BLaER1 treated with 17β-estradiol and CSF1 and Interleukin-3, amounts not matched to agents 10 nM and 100 nM (cell line): Measurements from ENCODE around the gene EDA.

Experiments used
- H3K27ac ChIP-seq, 11 experiments: shearing (Covaris generic); formaldehyde crosslinking; 2 replicates each; pipeline ENCODE4 v1.8.1; 2022
- H3K27me3 ChIP-seq, 11 experiments: shearing (Covaris generic); formaldehyde crosslinking; 2 replicates each; pipeline ENCODE4 v1.8.1; 2022
- H3K36me3 ChIP-seq, 11 experiments: shearing (Covaris generic); formaldehyde crosslinking; 2 replicates each; pipeline ENCODE4 v1.8.1; 2022
- H3K4me1 ChIP-seq, 10 experiments: shearing (Covaris generic); formaldehyde crosslinking; 2 replicates each; pipeline ENCODE4 v1.8.1; 2022
- H3K4me2 ChIP-seq, 11 experiments: shearing (Covaris generic); formaldehyde crosslinking; 2 replicates each; pipeline ENCODE4 v1.8.1; 2022
- H3K4me3 ChIP-seq, 10 experiments: shearing (Covaris generic); formaldehyde crosslinking; 2 replicates each; pipeline ENCODE4 v1.8.1; 2022
- H3K9ac ChIP-seq, 11 experiments: shearing (Covaris generic); formaldehyde crosslinking; 2 replicates each; pipeline ENCODE4 v1.8.1; 2022
- H3K9me3 ChIP-seq, 11 experiments: shearing (Covaris generic); formaldehyde crosslinking; replicated peaks in 1 of 11; 2 replicates each; pipeline ENCODE4 v1.8.1; 2022
- H4K20me1 ChIP-seq, 11 experiments: shearing (Covaris generic); formaldehyde crosslinking; 2 replicates each; pipeline ENCODE4 v1.8.1; 2022
- Cebpa-rat ChIP-seq, 11 experiments: shearing (Covaris generic); IDR thresholded peaks; 2 replicates each; pipeline ENCODE4 v1.8.1; 2022

Gene EDA

DNA sequence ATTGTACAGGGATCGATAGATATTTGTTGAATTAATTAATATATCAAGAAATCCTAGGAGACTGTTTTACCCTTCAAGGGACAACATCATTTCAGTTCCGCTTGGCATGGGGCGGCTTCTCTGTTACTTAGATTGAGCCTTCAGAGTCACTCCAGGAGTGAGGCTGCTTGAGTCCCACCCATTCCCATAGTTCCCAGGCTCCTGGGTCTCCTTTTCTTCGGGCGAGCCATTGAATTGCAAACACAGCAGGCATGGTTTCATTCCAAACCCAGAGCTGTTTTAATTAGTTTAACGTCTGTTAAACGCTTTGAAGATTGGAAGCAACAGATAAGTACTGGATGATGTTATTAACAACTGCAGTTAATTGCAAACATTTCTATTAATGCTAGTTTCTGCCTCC lies 571 bp upstream of the EDA start:
- peaks cover 0 to 7% (median 0%) of the 10 kb centered on the region in 11 experiments; a peak in 3 of 22 replicates for H4K20me1 ChIP-seq
- no peak overlapping the region for H3K27ac ChIP-seq
- peak overlapping the region in 9 of 10 experiments; percentile 55 to 70 (median 62); a peak in 17 of 20 replicates for H3K4me3 ChIP-seq
- H3K4me2 ChIP-seq: peak overlapping the region; percentile 62 to 89 (median 74)
- no peak overlapping the region; a peak in 1 of 22 replicates for H3K9ac ChIP-seq
- H3K4me1 ChIP-seq: peaks cover 9 to 24% (median 14%) of the 10 kb centered on the region in 10 experiments; a peak in 16 of 20 replicates
- no peak for TF ChIP-seq Cebpa-rat (IDR thresholded peaks at IDR 0.05)
- H3K9me3 ChIP-seq: no peaks in the 10 kb centered on the region
- peaks cover 55 to 93% (median 86%) of the 10 kb centered on the region in 11 experiments for H3K27me3 ChIP-seq
- H3K36me3 ChIP-seq: no peaks in the 10 kb centered on the region

- H3K9me3 ChIP-seq: no peaks in the 10 kb centered on the region
- H3K4me2 ChIP-seq: peak overlapping the region; percentile 81 to 90 (median 87)
- TF ChIP-seq Cebpa-rat (IDR thresholded peaks at IDR 0.05): no peak
- H3K4me3 ChIP-seq: peak overlapping the region; percentile 55 to 70 (median 62)
- no peak overlapping the region for H3K27ac ChIP-seq
- peak overlapping the region in 10 of 11 experiments; percentile 10 to 68 (median 42); a peak in 12 of 22 replicates for H3K9ac ChIP-seq
- H3K27me3 ChIP-seq: peaks cover 44 to 92% (median 84%) of the 10 kb centered on the region in 11 experiments
- peaks cover 0 to 7% (median 0%) of the 10 kb centered on the region in 11 experiments; a peak in 2 of 22 replicates for H4K20me1 ChIP-seq
- H3K4me1 ChIP-seq: peaks cover 9 to 24% (median 14%) of the 10 kb centered on the region in 10 experiments; a peak in 16 of 20 replicates
- no peaks in the 10 kb centered on the region for H3K36me3 ChIP-seq
Measured at GRCh38 chrX:69616457-69617203, 717 bp downstream of the EDA start.

DNA sequence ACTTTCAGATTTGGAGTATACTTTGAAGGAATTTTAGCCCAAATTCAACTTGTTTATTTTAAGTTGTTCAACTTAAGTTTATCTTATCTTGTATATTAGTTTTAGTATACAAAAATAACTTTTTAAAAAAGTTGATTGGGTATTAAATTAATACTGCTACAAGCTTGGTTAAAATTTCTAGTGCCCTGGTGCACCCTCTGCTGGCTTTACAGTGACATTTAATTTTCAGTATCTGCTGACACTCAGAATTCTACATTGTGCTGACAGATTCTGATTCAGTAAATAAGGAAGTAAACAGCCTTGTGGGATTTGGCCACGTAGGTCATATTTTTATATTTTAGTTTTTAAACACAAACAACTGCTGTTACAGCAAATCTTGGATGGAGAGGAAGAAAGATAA lies 2.9 kb downstream of the EDA start:
- Histone ChIP-seq H4K20me1 (peaks cover 0 to 7% (median 0%) of the 10 kb centered on the region in 11 experiments; a peak in 2 of 22 replicates), H3K4me2 (peak overlapping the region in 4 of 11 experiments; percentile 17 to 78 (median 66); a peak in 8 of 22 replicates), H3K4me3 (peak overlapping the region in 1 of 10 experiments; percentile 14; a peak in 1 of 20 replicates), H3K4me1 (peaks cover 9 to 24% (median 14%) of the 10 kb centered on the region in 10 experiments; a peak in 16 of 20 replicates), H3K9ac (peak overlapping the region in 4 of 11 experiments; percentile 31 to 49 (median 42); a peak in 3 of 22 replicates), H3K27me3 (peaks cover 36 to 89% (median 76%) of the 10 kb centered on the region in 11 experiments), H3K27ac (peak overlapping the region in 4 of 11 experiments; percentile 39 to 74 (median 57); a peak in 8 of 22 replicates), H3K9me3 (peaks cover 8 to 12% (median 11%) of the 10 kb centered on the region in 11 experiments; a peak in 20 of 22 replicates), H3K36me3 (no peaks in the 10 kb centered on the region)
- TF ChIP-seq Cebpa-rat (IDR thresholded peaks at IDR 0.05): no peak

DNA sequence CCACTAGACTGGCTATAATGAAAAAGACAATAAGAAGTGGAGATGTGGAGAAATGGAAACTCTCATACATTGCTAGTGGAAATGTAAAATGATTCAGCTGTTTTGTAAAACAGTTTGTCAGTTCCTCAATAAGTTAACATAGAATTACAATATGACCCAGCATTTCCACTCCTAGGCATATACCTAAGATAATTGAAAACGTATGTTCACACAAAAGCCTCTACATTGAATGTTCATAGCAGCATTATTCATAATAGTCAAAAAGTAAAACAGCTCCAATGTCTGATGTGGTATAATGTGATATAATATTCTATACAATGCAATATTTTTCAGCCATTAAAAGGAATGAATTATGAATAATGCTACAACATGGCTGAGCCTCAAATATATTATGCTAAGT lies 10.2 kb downstream of the EDA start:
- Histone ChIP-seq H3K27me3 (peaks cover 39 to 92% (median 72%) of the 10 kb centered on the region in 11 experiments), H3K4me1 (peaks cover 16 to 34% (median 26%) of the 10 kb centered on the region in 10 experiments), H3K4me3 (no peak overlapping the region), H3K4me2 (peak overlapping the region in 9 of 11 experiments; percentile 32 to 70 (median 62); a peak in 15 of 22 replicates), H3K9ac (no peak overlapping the region), H3K9me3 (peaks cover 18 to 26% (median 26%) of the 10 kb centered on the region in 11 experiments; a peak in 21 of 22 replicates), H3K27ac (peak overlapping the region in 6 of 11 experiments; percentile 8 to 44 (median 26); a peak in 6 of 22 replicates), H3K36me3 (no peaks in the 10 kb centered on the region), H4K20me1 (no peaks in the 10 kb centered on the region)
- no peak for TF ChIP-seq Cebpa-rat (IDR thresholded peaks at IDR 0.05)

DNA sequence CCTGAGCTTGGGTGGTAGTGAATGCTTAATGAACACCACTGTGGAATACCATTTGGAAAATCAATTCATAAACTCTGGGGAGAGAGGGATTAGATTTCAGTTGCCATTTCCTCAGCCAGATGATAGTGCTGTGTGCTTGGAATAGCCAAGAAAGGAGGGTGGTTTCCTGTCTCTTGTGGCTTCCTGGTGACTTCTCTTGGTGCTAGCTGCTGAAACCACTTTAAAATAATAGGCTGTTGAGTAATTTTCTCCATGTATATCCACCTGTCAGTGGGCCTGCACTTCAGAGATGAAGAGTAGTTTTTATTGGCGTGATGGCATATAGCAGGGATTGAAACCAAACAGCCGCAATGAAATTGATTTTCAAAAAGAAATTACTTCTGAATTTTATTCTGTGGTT lies 11.8 kb downstream of the EDA start:
- no peak overlapping the region for H3K4me3 ChIP-seq
- H3K27me3 ChIP-seq: peaks cover 51 to 95% (median 77%) of the 10 kb centered on the region in 11 experiments
- peak overlapping the region in 7 of 11 experiments; percentile 11 to 44 (median 30); a peak in 5 of 22 replicates for H3K27ac ChIP-seq
- H3K36me3 ChIP-seq: no peaks in the 10 kb centered on the region
- peaks cover 16 to 34% (median 26%) of the 10 kb centered on the region in 10 experiments for H3K4me1 ChIP-seq
- H3K9ac ChIP-seq: no peak overlapping the region
- no peak for TF ChIP-seq Cebpa-rat (IDR thresholded peaks at IDR 0.05)
- H3K9me3 ChIP-seq: peaks cover 17 to 26% (median 25%) of the 10 kb centered on the region in 11 experiments; a peak in 21 of 22 replicates
- peak overlapping the region; percentile 32 to 70 (median 62); a peak in 21 of 22 replicates for H3K4me2 ChIP-seq
- no peaks in the 10 kb centered on the region for H4K20me1 ChIP-seq

DNA sequence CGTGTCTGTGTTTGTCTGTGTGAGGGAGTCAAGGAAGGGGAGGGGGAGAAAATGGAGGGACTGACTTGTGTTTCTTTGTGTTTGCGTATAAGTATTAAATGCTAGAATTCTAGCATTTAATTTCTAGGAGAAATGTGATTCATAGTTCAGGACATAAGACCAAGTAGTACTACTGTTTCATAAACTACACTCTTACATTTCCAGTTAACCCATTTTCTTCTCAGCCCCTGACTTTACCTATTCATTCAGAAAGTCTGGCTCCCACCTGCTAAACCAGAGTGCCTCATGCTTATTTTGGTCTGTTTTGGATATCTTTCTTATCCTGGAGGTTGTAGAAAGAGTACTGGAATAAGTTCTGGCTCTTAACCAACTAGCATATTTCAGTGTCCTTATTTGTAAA lies 14.2 kb downstream of the EDA start:
- no peak for TF ChIP-seq Cebpa-rat (IDR thresholded peaks at IDR 0.05)
- no peak overlapping the region for H3K27ac ChIP-seq

GRCh38 chrX:69664693-69665092 lies 48.8 kb downstream of the EDA start:
- Histone ChIP-seq H3K27ac (no peak overlapping the region), H3K4me1 (no peaks in the 10 kb centered on the region), H3K27me3 (peaks cover under 1 to 41% (median 18%) of the 10 kb centered on the region in 11 experiments; a peak in 19 of 22 replicates), H3K36me3 (no peaks in the 10 kb centered on the region), H3K4me2 (no peak overlapping the region), H3K4me3 (no peak overlapping the region), H4K20me1 (no peaks in the 10 kb centered on the region), H3K9ac (no peak overlapping the region), H3K9me3 (peaks cover 12 to 53% (median 21%) of the 10 kb centered on the region in 11 experiments)
- no peak for TF ChIP-seq Cebpa-rat (IDR thresholded peaks at IDR 0.05)

More for the DNA sequence above, 14.2 kb downstream of the EDA start:
- H3K9me3 ChIP-seq: peaks cover 0 to 4% (median under 1%) of the 10 kb centered on the region in 11 experiments; a peak in 1 of 22 replicates
- H3K36me3 ChIP-seq: no peaks in the 10 kb centered on the region
- H4K20me1 ChIP-seq: no peaks in the 10 kb centered on the region
- no peak overlapping the region for H3K9ac ChIP-seq
- no peak overlapping the region for H3K4me2 ChIP-seq
- H3K27me3 ChIP-seq: peaks cover 68 to 100% (median 90%) of the 10 kb centered on the region in 11 experiments
- no peak overlapping the region for H3K4me3 ChIP-seq
- peaks cover 16 to 34% (median 26%) of the 10 kb centered on the region in 10 experiments for H3K4me1 ChIP-seq

DNA sequence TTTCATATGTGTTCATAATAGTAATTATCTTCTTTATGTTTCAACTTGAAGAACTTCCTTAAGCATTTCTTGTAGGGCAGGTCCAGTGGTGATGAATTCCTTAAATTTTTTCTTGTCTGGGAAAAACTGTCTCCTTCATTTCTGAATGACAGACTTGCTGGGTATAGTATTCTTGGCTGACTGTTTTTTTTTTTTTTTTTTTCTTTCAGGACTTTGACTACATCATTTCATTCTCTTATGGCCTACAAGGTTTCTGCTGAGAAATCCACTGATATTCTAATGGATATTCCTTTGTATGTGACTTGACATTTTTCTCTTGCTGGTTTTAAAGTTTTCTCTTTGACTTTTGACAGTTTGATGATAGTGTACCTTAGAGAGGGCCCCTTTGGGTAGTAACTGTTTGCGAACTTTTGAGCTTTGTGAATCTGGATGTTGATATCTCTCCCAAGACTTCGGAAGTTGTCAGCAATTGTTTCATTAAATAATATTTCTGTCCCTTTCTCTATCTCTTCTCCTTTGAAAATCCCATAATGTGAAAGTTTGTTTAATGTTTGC lies 54.2 kb downstream of the EDA start:
- Histone ChIP-seq H3K9me3 (peaks cover 27 to 52% (median 35%) of the 10 kb centered on the region in 11 experiments), H3K36me3 (no peaks in the 10 kb centered on the region), H3K4me1 (no peaks in the 10 kb centered on the region), H4K20me1 (no peaks in the 10 kb centered on the region), H3K27me3 (peaks cover 0 to 30% (median 19%) of the 10 kb centered on the region in 11 experiments; a peak in 18 of 22 replicates), H3K27ac (no peak overlapping the region), H3K9ac (no peak overlapping the region), H3K4me2 (no peak overlapping the region), H3K4me3 (no peak overlapping the region)
- no peak for TF ChIP-seq Cebpa-rat (IDR thresholded peaks at IDR 0.05)
